MCF 10A (cell line): Measurements from ENCODE around the gene ADARB2. TPM values are rescaled to one million over a fixed set of nuclear protein-coding genes. Genes with fewer than 3 reads are reported as not detected.

Source experiments
- BruUV-seq: library from RNA; stranded (reverse); fragments of 400-500 nt; replicated peaks from 2 replicates; lab custom pipeline; 2021; lab: Mats Ljungman, UMichigan
- CTCF ChIA-PET: fragments of 300-600 bp; sonication (Branson Sonifier 250); formaldehyde crosslinking; extraction: SDS; loops from one replicate; lab custom pipeline; 2021; ENCODE audit warnings: antibody characterized with exemption, inconsistent platforms; lab: Yijun Ruan, JAX
- POLR2A ChIA-PET: fragments of 300-600, 350-650 bp; sonication (Branson Sonifier 250); formaldehyde crosslinking; extraction: SDS; loops from one replicate; lab custom pipeline; 2020; ENCODE audit warnings: antibody characterized with exemption, inconsistent platforms; lab: Yijun Ruan, JAX
- DNase-seq: peaks from one replicate; pipeline ENCODE4 v3.0.0-alpha.2; 2018; ENCODE audit not compliant: unreplicated experiment
- H3K27ac Mint-ChIP-seq: one replicate; pipeline ENCODE4 v1.8.0; 2022; ENCODE audit warnings: mild to moderate bottlenecking, low read depth, mixed read lengths; ENCODE audit not compliant: unreplicated experiment
- H3K27me3 Mint-ChIP-seq: one replicate; pipeline ENCODE4 v1.8.0; 2022; ENCODE audit warnings: mixed read lengths; ENCODE audit not compliant: insufficient read depth, unreplicated experiment
- H3K36me3 Mint-ChIP-seq: one replicate; pipeline ENCODE4 v1.8.0; 2022; ENCODE audit warnings: mild to moderate bottlenecking, moderate library complexity, mixed read lengths; ENCODE audit not compliant: insufficient read depth, unreplicated experiment
- H3K4me1 Mint-ChIP-seq: one replicate; pipeline ENCODE4 v1.8.0; 2022; ENCODE audit warnings: mixed read lengths; ENCODE audit not compliant: insufficient read depth, unreplicated experiment
- H3K4me3 Mint-ChIP-seq: one replicate; pipeline ENCODE4 v1.8.0; 2022; ENCODE audit warnings: mild to moderate bottlenecking, moderate library complexity, mixed read lengths; ENCODE audit not compliant: unreplicated experiment
- H3K9me3 Mint-ChIP-seq: one replicate; pipeline ENCODE4 v1.8.0; 2022; ENCODE audit warnings: mixed read lengths; ENCODE audit not compliant: unreplicated experiment
- CTCF ChIP-seq: fragments of 200-600 bp; IDR thresholded peaks from one replicate; pipeline ENCODE4 v1.8.0; 2022; ENCODE audit warnings: antibody characterized with exemption, mild to moderate bottlenecking; ENCODE audit not compliant: unreplicated experiment
- intact Hi-C: fragments of 100-400 bp; cut with micrococcal nuclease; formaldehyde crosslinking; loops from 2 replicates; pipeline ENCODE4 v1.14.1; 2022
- total RNA-seq: library from RNA; stranded (reverse); gene quantifications from 2 replicates; pipeline ENCODE4 v1.2.3, GENCODE V29; 2022

ADARB2 gene
- total RNA-seq, 1 experiment from 2014 or later = 0.96 TPM

- no peaks in the 10 kb centered on the region for H3K36me3 Mint-ChIP-seq
- BruUV-seq = no TSS peak
- CTCF ChIA-PET = no interaction called here
- POLR2A ChIA-PET = interaction anchor here (1.1 kb wide), 1 partner anchor 9 kb away, joined by 6 read pairs; no protein-coding TSS in a partner anchor
- intact Hi-C loops = no loop called here
- H3K9me3 Mint-ChIP-seq = no peaks in the 10 kb centered on the region
- no peak overlapping the region for H3K4me3 Mint-ChIP-seq
- peaks cover 10% of the 10 kb centered on the region for H3K4me1 Mint-ChIP-seq
- no peak for DNase-seq
- H3K27ac Mint-ChIP-seq = no peak overlapping the region
- H3K27me3 Mint-ChIP-seq = no peaks in the 10 kb centered on the region
- no peak for TF ChIP-seq CTCF
These were observed 10.5 kb downstream of the ADARB2 start for GRCh38 chr10:1726861-1727260.

GRCh38 chr10:1724921-1725488, 12.3 kb downstream of the ADARB2 start:
- Mint-ChIP-seq H3K4me3 (no peak overlapping the region), H3K36me3 (no peaks in the 10 kb centered on the region), H3K27ac (no peak overlapping the region), H3K27me3 (no peaks in the 10 kb centered on the region), H3K9me3 (no peaks in the 10 kb centered on the region), H3K4me1 (peaks cover 10% of the 10 kb centered on the region)
- peak; percentile 65 for DNase-seq
- TF ChIP-seq CTCF = no peak
- intact Hi-C loops = no loop called here
- POLR2A ChIA-PET = interaction anchor here (0.6 to 1.8 kb wide), 3 partner anchors 8 to 15 kb away, joined by 3 to 11 read pairs (median 5); partner anchors contain the start of gene ADARB2
- CTCF ChIA-PET = interaction anchor here (0.6 kb wide), 1 partner anchor 12 kb away, joined by 3 read pairs; no protein-coding TSS in a partner anchor
- no TSS peak for BruUV-seq

GRCh38 chr10:1716839-1717238, 20.5 kb downstream of the ADARB2 start:
- Mint-ChIP-seq H3K27ac (peak overlapping the region; percentile 62), H3K4me3 (no peak overlapping the region), H3K4me1 (peaks cover 13% of the 10 kb centered on the region), H3K27me3 (no peaks in the 10 kb centered on the region), H3K9me3 (no peaks in the 10 kb centered on the region), H3K36me3 (peaks cover 8% of the 10 kb centered on the region)
- ChIA-PET CTCF (interaction anchor here (0.6 to 1.1 kb wide), 3 partner anchors 20 to 1226 kb away, joined by 3 to 4 read pairs (median 3); no protein-coding TSS in a partner anchor), POLR2A (interaction anchor here (0.7 to 2.3 kb wide), 3 partner anchors 13 to 295 kb away, joined by 3 to 14 read pairs (median 4); partner anchors contain the start of gene ADARB2)
- no peak for TF ChIP-seq CTCF
- no peak for DNase-seq
- BruUV-seq = no TSS peak
- intact Hi-C loops = no loop called here

GRCh38 chr10:1715821-1716220, 21.5 kb downstream of the ADARB2 start:
- BruUV-seq = no TSS peak
- H3K27me3 Mint-ChIP-seq = no peaks in the 10 kb centered on the region
- DNase-seq = peak; percentile 80
- ChIA-PET CTCF (interaction anchor here (0.6 to 1.2 kb wide), 8 partner anchors 14 to 1636 kb away, joined by 3 to 6 read pairs (median 3); no protein-coding TSS in a partner anchor), POLR2A (interaction anchor here (0.6 to 2.3 kb wide), 11 partner anchors 13 to 1510 kb away, joined by 3 to 14 read pairs (median 3); partner anchors contain the start of genes ADARB2 and IDI1)
- H3K9me3 Mint-ChIP-seq = no peaks in the 10 kb centered on the region
- TF ChIP-seq CTCF = peak; percentile 54
- intact Hi-C loops = no loop called here
- peaks cover 13% of the 10 kb centered on the region for H3K4me1 Mint-ChIP-seq
- no peak overlapping the region for H3K4me3 Mint-ChIP-seq
- no peak overlapping the region for H3K27ac Mint-ChIP-seq
- peaks cover 8% of the 10 kb centered on the region for H3K36me3 Mint-ChIP-seq
